HG02884 (cell line): ENCODE measurements around the gene CD200R1.

Experiments used
- ATAC-seq: cut with Tn5 transposase; IDR thresholded peaks from one replicate; pipeline ENCODE4 v1.9.1; 2021; ENCODE audit warnings: mild to moderate bottlenecking, moderate library complexity; ENCODE audit not compliant: unreplicated experiment

Gene CD200R1

GRCh38 chr3:112894258-112894657, 80.6 kb downstream of the CD200R1 start:
- ATAC-seq: no peak

DNA sequence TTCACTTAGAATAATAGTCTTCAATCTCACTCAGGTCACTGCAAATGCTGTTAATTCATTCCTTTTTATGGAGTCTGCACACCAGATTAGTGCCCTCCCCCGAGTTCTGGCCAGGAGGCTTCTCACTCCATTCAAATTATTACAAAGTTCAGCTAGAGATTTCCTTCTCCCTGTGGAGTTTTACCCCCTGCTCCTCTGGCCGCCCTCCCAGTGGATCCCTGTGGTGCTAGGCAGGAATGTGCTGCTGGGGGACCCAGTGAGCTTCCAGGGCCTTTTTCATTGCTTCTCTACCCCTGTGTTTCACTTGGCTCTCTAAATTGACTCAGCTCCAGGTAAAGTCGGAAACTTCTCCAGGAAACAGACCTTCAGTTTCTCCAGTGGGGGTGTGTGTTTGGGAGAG, 85.5 kb downstream of the CD200R1 start:
- ATAC-seq: no peak

DNA sequence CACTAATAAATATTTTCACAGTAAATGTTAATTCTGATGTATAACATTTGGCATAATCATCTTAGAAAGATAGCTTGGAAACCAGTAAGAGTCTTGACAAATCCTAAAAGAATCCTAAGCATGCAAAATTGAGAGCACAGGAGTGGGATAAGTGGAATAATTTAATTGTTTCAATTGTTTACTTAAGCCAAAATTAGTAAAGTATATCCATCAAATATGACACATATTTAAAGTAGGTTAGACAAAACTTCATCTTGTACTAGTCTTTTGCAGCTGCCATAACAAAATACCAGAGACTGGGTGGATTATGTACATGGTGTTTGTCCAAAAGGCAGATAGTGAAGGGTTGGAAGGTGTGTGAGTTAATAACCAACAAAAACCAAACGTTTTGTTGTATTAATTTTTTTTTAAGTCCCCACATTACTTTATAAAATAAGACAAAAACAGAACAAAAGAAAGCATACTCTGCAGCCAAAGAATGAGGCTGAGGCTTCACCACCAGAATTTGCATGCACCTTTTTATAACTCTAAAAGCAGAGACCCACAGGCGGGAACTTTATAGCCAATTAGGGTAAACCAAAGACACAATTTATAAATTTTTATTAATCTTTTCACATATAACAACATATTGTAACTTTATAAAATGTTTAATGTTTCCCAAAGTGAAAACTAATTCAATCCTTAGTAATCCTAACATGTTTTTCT, 86.4 kb downstream of the CD200R1 start:
- ATAC-seq: no peak

DNA sequence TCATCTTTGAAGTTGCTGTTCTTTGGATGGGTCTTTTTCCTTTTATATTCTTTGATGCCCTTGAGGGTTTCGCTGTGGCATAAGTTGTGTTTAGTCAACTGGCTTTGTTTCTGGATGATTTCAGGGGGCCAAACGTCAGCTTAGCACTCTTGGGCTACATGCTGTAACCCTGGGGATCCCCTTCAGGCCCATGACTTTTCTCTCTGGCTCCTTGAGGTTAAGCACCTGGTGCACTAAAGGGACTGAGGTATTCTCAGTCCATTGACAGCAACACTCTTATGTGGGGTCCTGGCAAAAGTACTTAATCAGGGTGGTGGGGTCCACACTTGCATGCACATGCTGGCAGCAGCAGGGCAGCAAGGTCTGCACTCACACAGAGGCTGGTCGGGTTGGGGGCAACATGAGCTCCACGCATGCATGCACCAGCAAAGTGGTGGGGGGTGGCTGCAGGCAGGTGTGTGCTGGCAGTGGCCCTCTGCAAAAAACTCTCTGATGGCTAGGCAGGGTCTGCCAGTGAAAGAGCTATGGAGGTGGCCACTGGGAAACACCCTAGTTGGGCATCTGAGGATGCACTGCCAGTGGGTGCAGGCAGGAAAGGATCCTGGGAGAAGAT, 90.1 kb downstream of the CD200R1 start:
- ATAC-seq: no peak

GRCh38 chr3:112881891-112882290, 93.0 kb downstream of the CD200R1 start:
- ATAC-seq: no peak

GRCh38 chr3:112875561-112875960, 99.3 kb downstream of the CD200R1 start:
- ATAC-seq: no peak

DNA sequence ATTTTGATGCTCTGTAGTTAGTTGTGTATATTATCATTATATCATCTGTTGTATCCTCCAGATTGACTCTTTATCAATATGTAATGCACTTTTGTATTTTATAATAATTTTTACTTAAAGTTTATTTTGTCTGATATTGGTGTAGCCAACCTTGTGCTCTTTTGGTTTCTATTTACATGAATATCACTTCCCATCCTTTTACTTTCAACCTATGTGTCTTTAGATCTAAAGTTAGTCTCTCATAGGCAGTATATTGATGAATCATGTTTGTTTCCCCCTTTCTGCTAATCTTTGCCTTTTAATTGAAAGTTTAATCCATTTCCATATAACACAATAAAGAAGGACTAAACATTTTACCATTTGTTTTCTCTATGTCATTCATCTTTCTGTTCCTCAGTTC, 100.2 kb downstream of the CD200R1 start:
- ATAC-seq: no peak

GRCh38 chr3:112873632-112874031, 101.3 kb downstream of the CD200R1 start:
- ATAC-seq: peak; percentile 78

- ATAC-seq: no peak
These were observed 103.2 kb downstream of the CD200R1 start for GRCh38 chr3:112871735-112872134.
